NCI-H187 treated with DMSO at 0.1 percent for 48 hours (cell line): ENCODE measurements around the gene HEATR5B.

Experiments used
- DNase-seq: peaks from one replicate; lab custom pipeline; 2025; lab: John Stamatoyannopoulos, UW

Gene HEATR5B

DNA sequence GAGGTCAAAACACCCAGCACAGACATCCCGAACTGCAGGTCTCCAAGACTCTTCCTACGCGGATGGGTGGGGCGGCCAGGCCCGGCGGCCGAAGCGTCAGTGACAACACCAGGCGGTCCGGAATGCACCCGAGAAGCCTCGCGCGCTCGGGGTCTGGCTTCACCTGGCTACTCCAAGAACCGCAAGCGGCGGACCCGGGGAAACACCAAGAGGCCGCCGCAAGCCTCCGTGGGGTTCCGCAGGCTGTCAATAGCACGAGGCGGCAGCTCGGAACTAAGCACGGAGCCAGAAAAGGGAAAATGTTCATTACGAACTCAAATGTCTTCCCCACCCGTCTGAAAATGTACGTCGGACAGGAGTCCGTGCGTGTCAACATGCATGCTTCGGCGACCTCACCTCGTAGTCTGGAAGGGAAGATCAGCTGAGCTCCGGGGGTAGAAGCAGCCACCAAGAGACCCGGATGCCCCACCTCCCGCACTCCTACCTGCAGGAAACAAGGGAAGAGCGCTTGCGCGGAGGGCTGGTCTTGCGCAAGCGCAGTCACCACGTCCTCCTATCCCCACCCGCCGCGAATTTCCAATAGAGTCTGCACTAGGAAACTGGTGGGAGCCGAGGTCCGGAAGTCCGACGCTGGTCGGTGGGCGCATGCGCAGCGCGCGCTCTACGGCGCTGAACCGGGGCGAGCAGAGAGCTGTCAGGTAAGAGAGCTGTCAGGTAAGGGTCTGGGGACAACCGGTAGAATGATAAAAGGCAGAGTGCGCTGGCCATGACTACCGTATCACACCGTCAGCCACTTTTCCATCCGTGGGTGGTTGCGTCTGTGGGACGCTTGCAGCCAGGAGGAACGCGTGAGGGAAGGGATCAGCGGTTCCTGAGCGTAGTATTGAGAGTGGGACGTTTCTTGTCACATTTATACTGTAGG is at the start of gene HEATR5B, which contains the start of gene GPATCH11:
HEATR5B (minus strand) TSS at position 500 of the 922 bp plus-strand sequence. CDS start 958 bp downstream, outside the sequence.
GPATCH11 (plus strand) TSS at position 646 of the 922 bp plus-strand sequence. CDS start 3,864 bp downstream, outside the sequence.
- DNase-seq: peak; percentile 98

DNA sequence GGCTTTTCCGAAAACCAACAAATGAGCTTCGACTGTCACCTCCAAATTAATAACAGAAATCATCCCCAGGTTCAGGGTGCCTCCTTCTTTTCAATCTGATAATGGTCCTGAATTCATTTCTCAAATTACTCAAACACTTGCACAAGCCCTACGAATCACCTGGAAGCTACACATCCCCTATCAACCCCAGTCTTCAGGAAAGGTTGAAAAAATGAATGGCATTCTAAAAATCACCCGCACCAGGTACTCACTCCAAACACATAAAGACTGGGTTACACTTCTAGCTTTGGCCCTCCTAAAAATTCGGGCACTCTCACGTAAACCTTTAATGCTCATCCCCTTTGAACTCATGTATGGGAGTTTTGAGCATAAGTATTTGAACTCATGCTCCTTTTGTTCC is 48.7 kb upstream of the HEATR5B start:
- no peak for DNase-seq

DNA sequence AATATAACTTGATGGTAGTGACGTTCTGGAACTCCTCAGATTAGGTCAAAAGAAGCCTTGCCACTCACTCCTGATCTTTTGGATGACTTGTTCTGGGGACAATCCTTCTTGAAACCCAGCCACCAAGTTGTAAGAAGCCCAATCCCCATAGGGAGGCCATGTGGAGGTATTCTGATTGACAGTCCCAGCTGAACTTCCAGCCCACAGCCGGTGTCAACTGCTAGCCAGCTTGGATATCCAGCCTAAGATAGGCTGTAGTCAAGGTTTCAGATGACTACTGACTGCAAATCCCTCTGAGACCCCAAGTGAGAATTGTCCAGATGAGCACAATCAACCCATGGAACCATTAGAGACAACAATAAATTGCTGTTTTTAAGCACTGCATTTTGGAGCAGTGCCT is 41.2 kb upstream of the HEATR5B start:
- DNase-seq: no peak

DNA sequence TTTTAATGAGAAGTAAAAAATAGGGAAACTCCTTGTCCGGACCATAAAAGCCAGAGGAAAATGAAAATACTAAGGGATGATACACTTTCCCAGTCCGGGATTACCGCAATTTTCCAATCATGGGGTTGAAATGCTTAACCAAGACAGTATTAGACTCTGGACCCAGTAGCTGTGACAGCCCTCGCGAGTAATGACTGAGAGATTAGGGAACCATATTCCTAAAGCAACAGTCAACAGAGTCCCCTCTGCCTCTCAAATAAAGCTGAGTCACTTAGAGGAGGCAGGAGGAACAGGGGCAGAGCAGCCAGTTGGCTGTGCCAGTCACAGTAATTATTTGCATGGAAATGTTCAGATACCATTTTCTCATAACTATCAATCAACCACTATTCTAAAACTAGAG is 35.0 kb upstream of the HEATR5B start:
- DNase-seq: no peak

DNA sequence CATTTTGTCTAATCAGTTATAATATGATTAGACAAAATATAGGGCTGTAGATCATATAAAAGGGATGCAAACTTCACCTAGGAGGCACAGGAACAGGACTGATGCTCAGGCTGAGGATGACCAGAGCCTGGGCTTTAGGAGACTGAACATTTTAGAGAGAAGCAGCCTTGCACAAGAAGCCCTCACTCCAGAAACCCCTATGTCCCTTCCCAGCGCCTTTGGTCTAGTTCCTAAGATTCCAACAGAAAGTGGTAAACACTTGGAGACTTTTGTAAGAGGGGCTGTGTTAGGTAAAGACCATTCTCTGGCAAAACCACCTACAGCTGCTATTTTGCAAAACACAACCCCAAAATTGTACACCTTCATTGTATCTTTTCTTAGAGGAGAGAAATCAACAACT is 33.4 kb upstream of the HEATR5B start:
- DNase-seq: no peak

DNA sequence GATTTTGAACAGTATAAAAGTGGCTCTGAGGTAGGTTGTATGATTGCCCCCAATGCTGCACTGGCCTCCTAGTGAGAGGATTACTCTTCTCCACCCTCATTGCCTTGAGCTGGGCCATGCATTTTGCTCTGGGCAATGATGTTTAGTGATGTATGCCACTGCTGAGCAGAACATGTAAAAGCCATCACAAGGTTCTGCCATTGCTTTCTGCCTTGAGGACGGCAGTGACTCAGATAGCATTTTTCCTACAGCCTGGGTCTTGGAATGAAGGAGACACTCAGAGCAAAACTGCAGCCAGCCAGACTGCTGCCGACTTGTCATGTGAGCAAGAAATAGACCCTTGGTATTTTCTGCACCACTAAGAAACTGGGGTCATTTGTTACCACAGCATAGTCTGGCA is 27.8 kb upstream of the HEATR5B start:
- no peak for DNase-seq

DNA sequence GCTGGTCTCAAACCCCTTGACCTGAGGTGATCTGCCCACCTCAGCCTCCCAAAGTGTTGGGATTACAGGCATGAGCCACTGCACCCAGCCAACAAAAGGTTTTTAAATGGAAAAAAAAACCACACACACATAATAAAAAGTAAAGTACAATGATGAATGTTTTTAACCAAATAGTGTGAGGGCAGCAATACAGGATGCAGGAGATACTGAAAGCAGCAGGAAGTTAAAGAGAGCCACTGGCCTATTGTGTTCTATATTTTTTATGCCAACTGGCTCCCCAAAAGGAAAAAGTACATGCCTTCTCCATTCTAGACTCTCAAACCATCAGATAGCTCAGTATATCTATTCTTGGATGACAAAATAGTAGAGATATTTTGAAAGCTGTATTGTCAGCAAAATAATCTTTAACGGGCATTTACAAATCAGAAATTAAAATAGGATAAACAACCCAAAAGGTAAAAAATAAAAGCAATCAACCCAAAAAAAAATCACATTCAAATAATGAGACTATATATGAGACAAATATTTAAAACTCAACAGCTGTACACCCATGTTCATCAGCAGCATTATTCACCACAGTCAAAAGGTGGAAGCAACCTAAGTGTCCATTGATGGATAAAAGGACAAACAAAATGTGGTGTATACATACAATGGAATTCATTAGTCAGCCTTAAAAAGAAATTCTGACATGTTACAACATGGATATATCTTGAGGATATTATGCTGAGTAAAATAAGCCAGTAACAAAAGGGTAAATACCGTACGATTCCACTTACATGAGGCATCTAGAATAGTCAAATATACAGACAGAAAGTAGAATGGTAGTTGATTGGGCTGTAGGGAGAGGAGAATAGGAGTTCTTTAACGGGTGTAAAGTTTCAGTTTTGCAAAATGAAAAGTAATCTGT is 26.4 kb upstream of the HEATR5B start:
- no peak for DNase-seq

DNA sequence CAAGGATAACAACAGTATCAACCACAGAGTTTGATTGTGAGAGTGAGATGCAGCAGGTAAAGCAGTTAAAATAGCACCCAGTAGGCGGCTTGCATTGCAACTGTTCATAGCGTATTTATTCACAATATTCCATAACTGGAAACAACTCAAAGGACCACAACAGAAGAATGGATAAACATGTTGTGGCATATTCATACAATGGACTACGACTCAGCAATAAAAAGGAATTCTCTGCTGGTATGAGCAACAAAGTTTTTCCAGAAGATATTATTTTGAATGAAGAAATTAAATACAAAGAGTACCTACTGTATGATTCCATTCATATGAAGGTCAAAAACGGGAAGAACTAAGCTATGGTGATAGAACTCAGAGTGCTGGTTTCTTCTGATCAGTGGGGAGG is 25.4 kb upstream of the HEATR5B start:
- no peak for DNase-seq

DNA sequence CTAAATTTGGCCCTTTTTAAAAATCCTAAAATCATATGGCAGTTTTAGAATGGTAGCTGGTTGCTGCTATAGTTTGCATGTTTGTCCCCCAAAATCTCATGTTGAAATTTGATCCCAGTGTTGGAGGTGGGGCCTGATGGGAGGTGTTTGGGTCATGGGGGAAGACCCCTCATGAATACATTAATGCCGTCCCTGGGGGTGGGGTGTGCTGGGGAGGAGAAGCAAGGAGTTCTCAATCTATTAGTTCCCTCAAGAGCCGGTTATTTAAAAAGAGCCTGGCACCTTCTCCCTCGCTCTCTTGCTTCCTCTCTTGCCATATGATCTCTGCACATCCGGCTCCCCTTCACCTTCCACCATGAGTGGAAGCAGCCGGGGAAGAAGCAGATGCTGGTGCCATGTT is 21.0 kb upstream of the HEATR5B start:
- no peak for DNase-seq

DNA sequence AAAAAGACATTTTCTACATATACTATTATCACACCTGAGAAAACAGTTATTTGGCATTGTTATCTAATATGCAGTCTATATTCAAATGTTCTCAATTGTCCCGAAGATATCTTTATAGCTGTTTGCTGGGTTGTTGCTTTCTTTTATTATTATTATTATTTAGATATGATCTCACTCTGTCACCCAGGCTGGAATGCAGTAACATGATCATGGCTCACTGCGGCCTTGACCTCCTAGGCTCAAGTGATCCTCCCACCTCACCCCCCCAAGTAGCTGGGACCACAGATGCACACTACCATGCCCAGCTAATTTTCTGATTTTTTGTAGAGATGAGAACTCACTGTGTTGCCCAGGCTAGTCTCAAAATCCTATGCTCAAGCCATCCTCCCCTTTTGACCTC is 20.0 kb upstream of the HEATR5B start:
- no peak for DNase-seq

DNA sequence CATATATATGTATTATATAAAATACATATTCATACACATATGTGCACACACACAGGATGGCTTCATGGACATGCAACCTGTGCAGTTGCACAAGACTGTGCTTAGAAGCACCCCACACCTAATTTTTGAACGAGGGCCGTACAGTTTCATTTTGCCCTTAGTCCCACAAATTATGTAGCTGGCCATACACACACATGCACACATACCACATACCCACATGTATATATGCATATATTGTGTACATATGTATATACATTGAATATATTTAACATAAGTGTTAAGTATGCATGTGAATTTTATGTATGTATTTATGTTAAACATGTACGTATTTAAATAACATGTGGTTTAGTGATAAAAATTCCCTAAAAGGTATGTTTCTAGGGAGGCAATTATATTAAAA is 18.4 kb upstream of the HEATR5B start:
- no peak for DNase-seq

DNA sequence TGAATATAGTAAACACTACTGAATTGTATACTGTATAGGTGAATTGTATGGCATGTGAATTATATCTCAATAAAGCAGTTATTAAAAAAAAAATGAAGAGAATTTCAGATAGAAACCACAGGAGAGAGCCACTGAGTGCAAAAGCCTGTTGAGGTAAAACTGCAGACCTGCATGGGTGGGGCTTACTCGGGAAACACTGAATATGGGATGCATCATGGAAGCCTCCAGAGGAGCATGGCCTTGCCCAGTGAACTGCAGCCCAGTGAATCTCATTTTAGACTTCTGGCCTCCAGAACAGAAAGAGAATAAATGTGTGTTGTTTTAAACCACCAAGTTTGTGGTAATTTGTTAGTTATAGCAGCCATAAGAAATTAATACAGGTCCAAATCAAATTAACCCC is 15.9 kb upstream of the HEATR5B start:
- DNase-seq: no peak

DNA sequence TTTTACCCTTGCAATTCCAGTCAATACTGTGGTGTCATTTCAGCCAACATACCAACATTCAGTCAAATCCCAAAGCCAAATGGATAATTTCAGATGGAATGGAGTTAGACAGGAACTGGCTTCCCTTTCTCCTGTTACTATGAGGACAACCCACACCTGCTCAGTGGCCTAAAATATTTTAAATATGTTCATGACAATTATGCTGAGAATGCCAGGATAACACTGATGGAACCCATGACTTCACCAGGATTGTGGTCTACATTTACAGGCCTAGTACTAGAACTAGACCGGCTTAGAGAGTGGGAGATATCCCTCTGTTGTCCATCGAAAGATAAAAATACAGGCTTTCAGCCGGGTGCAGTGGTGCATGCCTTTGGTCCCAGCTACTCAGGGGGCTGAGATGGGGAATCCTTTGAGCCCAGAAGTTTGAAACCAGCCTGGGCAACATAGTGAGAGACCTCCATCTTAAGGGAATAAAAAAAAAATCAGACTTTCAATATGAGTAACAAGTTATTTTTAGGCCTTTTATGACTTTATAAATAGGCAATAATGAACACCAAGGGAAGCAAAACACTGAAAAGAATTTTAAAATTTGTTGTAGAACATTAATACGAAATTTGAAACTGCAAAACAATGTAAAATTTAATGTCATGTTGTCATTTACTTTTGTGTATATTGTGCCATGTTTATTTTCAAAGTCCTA is 14.4 kb upstream of the HEATR5B start:
- DNase-seq: no peak

DNA sequence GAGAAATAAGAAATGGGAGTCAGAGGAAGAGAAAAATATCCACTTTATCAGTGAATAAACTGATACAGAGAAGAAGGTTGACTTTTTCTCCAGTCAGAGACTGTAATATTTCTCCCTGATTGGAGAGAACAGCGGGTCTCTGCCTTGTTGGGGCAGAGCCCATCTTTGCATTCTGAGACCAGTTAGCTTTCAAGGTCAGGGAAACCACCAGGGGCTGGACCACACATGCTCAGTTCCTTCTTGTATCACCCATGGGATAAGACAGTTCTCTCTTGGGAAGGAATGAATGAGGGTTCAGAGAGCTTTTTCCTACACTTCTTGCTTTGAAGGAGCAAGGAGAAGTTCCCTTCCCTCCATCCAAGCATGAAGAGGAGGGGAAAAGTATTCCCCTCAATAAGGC is 12.4 kb upstream of the HEATR5B start:
- DNase-seq: no peak

DNA sequence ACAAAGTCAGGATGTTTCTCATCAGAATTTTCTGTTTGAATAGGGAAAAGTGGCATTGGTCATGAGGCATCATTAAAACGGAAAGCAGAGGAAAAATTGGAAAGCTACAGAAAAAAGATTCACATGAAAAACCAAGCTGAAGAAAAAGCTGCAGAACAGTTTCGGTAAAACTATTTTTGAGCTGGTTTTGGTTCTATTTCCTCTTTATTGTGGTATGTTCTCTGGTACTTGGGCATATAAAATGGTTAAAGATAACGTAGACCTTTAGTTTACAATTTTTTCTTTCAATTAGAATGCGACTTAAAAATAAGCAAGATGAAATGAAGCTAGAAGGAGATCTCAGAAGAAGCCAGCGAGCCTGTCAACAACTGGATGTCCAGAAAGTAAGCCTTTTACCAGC is 7.7 kb upstream of the HEATR5B start:
- DNase-seq: no peak

DNA sequence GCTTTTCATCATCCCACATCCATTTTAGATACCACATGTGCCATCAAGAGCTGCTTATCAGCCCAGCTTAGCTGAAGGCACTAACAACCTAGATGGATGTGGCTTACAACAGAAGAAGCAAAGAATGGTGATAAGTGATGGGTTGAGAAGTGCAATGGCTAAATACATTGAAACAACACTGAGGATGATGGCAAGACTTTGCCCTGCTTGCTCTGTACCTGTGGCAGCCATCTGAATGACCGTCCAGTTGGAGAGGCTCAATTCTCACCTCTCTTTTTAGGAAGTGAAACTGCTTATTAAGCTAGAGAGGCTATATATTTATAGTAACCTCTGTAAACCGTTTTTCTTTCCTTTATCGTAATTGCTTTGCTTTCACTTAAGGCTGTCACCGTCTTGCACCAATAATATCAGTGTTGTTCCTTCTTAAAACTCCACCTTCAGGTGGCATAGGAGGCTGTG is 5.9 kb upstream of the HEATR5B start:
- no peak for DNase-seq

DNA sequence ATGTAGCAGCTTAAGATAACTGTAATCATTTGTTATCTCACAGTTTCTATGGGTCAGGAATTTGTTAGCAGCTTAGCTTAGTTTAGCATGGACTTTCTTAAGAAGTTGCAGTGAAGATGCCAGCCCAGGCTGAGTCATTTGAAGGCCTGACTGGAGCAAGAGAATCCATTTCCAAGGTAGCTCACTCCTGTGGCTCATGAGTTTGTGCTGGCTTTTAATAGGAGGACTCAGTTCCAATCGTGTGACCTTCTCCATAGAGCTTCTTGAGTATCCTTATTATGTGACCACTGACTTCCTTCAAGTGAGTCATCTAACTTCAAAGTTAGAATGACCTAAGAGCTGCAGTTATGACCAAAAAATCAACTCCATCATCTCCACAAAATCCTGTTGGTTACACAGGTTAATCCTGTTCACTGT is 1.6 kb upstream of the HEATR5B start:
- DNase-seq: no peak

DNA sequence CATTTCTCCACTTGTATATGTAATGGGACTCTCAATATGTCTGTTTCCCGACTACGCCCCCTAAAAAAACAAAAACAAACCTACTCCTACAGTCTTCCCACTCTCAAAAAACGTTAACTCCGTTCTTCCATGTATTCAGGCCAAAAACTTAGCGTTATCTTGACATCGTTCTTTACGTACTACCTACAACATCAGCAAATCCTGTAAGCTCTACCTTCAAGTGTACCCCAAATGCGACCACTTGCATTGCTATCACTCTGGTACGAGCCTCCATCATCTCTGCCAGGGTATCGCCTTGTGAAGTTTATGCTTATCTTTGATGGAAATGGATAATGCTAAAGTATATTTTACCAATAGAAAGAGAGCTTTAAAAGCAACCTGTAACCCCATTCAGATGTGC is 625 bp upstream of the HEATR5B start:
- no peak for DNase-seq

DNA sequence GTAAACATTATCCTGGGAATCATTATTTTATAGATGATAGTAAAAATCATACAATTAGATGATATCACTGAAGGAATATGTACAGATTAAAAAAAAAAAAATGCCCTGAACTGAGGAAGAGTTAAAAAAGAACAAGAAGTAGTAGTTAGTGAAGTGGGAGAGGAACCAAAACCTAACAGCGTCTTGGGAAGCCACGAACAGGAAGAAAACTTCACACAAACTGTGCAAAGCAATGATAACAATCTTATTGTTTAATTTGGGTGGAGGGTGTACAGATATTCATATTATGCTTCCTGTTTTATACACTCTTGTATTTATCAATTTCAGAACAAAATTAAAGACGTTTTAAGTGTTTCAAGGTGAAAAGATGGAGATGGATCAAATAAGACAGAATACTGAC is 3.5 kb downstream of the HEATR5B start:
- DNase-seq: no peak

DNA sequence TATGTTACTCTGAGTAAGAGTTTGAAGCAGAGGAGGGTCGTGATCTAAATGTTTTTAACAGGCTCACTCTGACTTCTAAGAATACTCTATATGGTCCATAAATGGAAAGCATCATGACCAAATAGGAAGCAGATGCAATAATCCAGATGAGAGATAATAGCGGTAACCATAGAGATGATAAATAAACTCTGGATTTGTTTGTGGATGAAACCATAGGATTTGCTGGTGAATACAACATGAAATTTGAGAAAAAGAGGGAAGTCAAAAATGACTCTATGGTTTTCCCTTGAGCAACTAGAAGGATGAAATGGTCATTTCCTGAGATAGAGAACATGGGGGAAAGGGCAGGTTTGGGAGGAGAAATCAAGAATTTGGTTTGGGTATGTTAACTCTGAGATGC is 3.9 kb downstream of the HEATR5B start:
- DNase-seq: no peak

DNA sequence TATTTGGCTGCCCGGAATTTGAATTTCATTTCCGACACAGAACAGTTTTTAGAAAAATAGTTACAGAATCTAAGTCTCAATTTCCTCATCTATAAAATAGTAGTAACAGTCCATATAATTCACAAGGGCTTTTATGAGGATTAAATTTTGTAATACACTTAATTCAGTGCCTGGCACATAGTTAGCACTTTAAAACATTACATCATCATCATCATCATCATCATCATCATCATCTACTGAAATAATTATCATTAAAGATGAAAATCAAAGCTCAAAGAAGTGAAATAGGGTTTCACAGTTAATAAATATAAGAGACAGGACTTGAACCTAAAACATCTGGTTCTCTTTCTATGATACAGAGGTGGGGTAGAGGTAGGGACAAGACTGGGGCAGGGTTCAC is 13.2 kb downstream of the HEATR5B start:
- DNase-seq: no peak

DNA sequence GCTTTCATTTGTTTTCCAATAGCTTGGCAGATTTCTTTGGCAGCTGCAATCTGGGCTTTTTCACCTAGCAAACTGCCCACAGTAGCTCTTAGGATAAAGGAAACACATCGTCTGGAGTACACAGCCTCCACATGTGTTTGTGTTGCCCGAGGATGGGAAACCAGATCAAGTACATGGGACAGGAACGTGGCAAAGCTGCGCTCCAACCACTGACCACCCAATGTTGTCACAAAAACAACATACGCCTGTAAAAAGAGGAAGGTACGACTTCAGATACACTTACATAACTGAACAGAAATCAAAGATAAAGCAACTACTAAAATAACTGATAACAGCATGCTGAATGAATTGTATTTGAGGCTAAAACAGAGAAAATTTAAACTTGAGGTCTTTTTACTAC is 15.5 kb downstream of the HEATR5B start:
- no peak for DNase-seq
